IMR-90 (cell line): ENCODE data around the gene DDC.

Experiments
- BHLHE40 ChIP-seq: fragments of 150-350 bp; IDR thresholded peaks from 2 replicates; pipeline ENCODE4 v1.6.1; 2016; ENCODE audit warnings: mild to moderate bottlenecking, low read depth, low read length
- CEBPB ChIP-seq: IDR thresholded peaks from 2 replicates; pipeline ENCODE4 v1.6.1; 2012; ENCODE audit warnings: low read depth, low read length, improper control_type of control experiment
- CTCF ChIP-seq: conservative IDR thresholded peaks from 2 replicates; pipeline ENCODE4 v1.5.1; 2012; ENCODE audit warnings: mild to moderate bottlenecking, low read depth, low read length, improper control_type of control experiment
- ELK1 ChIP-seq: fragments of 150-350 bp; IDR thresholded peaks from 2 replicates; pipeline ENCODE4 v1.6.1; 2016; ENCODE audit warnings: low read depth, mild to moderate bottlenecking, low read length, moderate library complexity, borderline replicate concordance
- FOS ChIP-seq: fragments of 150-350 bp; IDR thresholded peaks from 2 replicates; pipeline ENCODE4 v1.6.1; 2016; ENCODE audit warnings: low read depth, low read length
- MAZ ChIP-seq: IDR thresholded peaks from 2 replicates; pipeline ENCODE4 v1.6.1; 2012; ENCODE audit warnings: low read depth, mild to moderate bottlenecking, low read length, improper control_type of control experiment, moderate library complexity, borderline replicate concordance
- MXI1 ChIP-seq: IDR thresholded peaks from 2 replicates; pipeline ENCODE4 v1.6.1; 2012; ENCODE audit warnings: low read depth, mild to moderate bottlenecking, low read length, moderate library complexity, borderline replicate concordance
- POLR2A ChIP-seq: IDR thresholded peaks from 2 replicates; pipeline ENCODE4 v1.6.1; 2012; ENCODE audit warnings: mild to moderate bottlenecking, low read depth, low read length
- RCOR1 ChIP-seq: IDR thresholded peaks from 2 replicates; pipeline ENCODE4 v1.6.1; 2012; ENCODE audit warnings: mild to moderate bottlenecking, low read length, improper control_type of control experiment; ENCODE audit not compliant: insufficient replicate concordance
- SMC3 ChIP-seq: fragments of 150-350 bp; IDR thresholded peaks from 2 replicates; pipeline ENCODE4 v1.6.1; 2016; ENCODE audit warnings: low read depth, mild to moderate bottlenecking, antibody characterized with exemption, low read length, moderate library complexity
- USF2 ChIP-seq: fragments of 150-350 bp; IDR thresholded peaks from 2 replicates; pipeline ENCODE4 v1.6.1; 2017; ENCODE audit warnings: mild to moderate bottlenecking, antibody characterized with exemption, low read length, low read depth

- TF ChIP-seq POLR2A = no peak
- no peak for TF ChIP-seq CTCF
- no peak for TF ChIP-seq CEBPB
- TF ChIP-seq SMC3 = no peak
- no peak for TF ChIP-seq ELK1
- TF ChIP-seq FOS = no peak
- no peak for TF ChIP-seq RCOR1
- no peak for TF ChIP-seq MXI1
- TF ChIP-seq BHLHE40 = no peak
- no peak for TF ChIP-seq USF2
- no peak for TF ChIP-seq MAZ
Measured at GRCh38 chr7:50592940-50593339, 27.7 kb upstream of the DDC start.
